ENCODE data around the gene CCL4L2. TPM values are rescaled to one million over a fixed set of nuclear protein-coding genes. Genes with fewer than 3 reads are reported as not detected.
"Not testable (repeated sequence)": the region's sequence is repeated elsewhere in the genome, so short reads cannot be mapped to it uniquely, and the experiment has no call there.

CCL4L2 gene
- 22.1 TPM for total RNA-seq

DNA sequence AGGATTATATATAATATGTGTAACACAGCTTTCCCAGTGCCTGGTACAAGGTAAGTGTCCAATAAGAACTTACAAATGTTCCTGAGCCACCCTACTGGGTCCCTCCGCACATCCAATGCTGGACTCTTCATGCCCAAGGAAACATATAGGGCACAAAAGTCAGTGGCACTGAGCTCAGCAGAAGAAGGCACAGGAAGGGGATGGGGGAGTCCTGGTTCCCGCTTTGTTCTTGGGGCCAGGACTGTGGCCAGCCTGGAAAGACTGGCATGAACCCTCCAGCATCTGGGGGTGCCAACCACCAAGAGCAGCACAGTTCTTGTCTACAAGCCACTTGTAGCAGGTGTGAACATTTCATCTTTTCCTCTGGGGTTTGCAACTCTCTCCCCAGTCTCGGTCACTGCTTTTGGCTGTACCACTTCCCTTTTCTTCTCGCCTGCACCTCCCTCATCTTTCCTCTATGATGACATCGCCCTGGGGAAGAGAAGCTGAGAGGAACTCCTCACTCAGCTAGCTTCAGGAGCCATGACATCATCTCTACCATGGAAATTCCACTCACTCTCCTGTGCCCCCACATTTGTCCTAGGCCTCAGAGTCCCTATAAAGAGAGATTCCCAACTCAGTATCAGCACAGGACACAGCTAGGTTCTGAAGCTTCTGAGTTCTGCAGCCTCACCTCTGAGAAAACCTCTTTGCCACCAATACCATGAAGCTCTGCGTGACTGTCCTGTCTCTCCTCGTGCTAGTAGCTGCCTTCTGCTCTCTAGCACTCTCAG is at the start of gene CCL4L2:
CCL4L2 (plus strand) TSS at position 625 of the 773 bp plus-strand sequence.
- DNase-seq (ENCODE audit: low spot score); intact Hi-C loops (cut with DNase I): not testable (repeated sequence)
- ATAC-seq = peak; percentile 78

DNA sequence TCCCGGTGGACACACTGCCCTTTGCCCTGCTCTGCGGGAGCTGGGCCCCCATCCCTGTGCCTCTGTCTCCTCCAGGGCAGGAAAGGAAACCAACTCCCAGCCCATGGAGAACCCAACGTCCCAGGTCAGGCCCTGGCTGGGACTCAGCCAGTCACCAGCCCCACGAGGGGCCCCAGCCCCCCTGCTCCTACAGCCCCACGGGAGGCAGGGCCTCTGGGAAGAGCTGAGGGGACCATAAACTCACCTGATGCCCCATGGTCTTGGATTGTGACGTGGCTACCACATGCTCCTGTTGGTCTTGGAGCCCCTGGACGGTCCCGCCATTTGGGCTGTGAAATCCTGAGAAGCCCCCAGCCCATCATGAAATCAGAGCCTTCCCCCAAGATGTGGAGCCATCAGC is 42.0 kb upstream of the CCL4L2 start:
- DNase-seq (ENCODE audit: low spot score); ATAC-seq; intact Hi-C loops (cut with DNase I): not testable (repeated sequence)

DNA sequence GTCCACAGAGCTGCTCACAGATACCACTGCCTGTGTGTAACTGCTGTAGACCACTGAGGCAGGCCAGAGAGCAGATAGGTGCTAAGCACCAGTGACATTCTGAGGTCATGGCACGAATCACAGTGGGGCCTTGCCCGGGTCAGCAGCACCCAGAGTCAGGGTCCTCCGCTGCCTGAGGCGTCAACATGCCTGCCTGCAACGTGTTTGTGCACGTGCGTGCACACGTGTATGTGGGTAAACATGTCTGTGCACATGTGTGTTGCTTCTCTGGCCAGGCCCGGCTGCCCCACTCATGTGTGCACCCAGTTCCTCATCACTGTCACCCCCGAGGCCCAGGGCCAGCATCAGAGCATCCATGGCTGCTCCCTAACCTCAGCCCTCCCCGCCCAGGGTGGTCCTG is 34.3 kb upstream of the CCL4L2 start, which contains the start of gene TBC1D3B:
TBC1D3B (minus strand) TSS at position 101 of the 400 bp plus-strand sequence. CDS start 1,586 bp downstream, outside the sequence.
- DNase-seq (ENCODE audit: low spot score); ATAC-seq; intact Hi-C loops (cut with DNase I): not testable (repeated sequence)

DNA sequence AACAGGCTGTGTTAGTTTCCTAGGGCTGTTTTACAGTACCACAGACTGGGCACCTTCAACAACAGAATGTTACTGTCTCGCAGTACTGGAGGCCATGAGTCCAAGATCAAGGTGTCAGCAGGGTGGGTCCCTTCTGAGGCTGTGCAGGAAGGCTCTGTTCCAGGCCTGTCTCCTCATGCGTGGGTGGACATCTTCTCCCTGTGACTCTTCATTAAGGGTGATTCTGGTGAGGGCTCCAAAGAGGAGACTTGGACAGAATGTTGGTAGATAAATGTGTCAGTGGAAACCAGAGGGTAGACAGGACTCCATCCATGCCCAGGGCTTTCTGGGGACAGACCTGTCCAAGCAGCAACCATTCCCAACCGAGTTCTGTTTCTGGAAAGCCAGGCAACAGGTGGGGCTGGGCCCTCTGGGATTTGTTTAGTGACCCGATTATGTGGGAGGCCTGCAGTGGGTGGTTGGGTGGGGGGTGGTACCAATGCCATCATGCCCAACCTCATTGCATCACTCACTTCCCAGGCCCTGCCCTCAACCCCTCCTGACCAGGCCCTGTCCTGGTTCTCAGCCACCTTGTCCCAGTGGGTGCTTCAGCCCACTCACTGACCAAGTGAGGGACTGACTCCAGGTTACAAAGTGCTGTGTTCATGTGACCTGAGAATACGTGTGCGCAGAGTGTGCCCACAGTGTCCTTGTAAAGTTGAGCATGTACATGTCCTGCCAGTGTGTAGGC is 29.3 kb upstream of the CCL4L2 start:
- not testable (repeated sequence) for DNase-seq (ENCODE audit: low spot score); ATAC-seq
- intact Hi-C loops (cut with DNase I) = loop anchor here (5.0 kb wide), 1 partner anchor 1456 kb away; no protein-coding TSS in a partner anchor

DNA sequence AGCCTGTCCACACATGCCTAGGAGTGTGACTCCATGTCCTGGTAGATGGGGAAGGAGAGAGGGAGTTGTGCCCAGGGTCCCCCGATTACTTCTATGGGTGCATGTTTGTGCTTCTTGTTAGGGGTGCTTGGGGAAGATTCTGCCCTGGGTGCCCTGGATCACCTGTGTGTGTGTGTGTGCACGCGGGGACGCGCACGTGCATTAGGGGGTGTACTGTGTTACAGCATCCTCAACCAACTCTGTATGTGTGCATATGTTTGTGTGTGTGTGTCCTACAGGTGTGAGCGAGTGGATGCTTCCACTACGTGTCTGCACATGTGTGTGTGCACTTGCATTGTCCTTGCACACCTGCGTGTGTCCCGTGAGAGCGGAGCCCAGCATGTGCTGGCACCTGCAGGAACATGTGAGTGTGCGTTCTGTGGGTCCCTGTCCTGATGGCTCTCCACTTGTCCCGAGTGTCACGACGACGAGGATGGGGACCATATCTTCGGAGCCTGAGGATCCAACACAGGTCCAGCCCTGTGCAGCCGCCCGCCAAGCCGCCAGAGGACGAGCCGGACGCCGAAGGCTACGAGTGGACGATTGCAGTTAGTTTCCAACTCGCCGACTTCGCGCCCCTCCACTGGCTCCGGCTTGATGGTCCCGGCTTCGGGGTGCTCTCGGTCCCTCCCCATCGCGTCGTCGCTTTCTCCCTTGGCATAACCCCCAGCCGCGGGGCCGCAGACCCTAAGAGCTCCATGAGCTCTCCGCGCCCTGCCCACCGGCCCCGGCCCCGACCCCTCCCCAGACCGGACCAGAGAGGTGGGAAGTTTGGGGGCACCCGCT is 28.5 kb upstream of the CCL4L2 start:
- DNase-seq (ENCODE audit: low spot score) (peak; percentile 66), ATAC-seq (peak; percentile 33)
- intact Hi-C loops (cut with DNase I) = loop anchor here (5.0 kb wide), 1 partner anchor 1455 kb away; no protein-coding TSS in a partner anchor

DNA sequence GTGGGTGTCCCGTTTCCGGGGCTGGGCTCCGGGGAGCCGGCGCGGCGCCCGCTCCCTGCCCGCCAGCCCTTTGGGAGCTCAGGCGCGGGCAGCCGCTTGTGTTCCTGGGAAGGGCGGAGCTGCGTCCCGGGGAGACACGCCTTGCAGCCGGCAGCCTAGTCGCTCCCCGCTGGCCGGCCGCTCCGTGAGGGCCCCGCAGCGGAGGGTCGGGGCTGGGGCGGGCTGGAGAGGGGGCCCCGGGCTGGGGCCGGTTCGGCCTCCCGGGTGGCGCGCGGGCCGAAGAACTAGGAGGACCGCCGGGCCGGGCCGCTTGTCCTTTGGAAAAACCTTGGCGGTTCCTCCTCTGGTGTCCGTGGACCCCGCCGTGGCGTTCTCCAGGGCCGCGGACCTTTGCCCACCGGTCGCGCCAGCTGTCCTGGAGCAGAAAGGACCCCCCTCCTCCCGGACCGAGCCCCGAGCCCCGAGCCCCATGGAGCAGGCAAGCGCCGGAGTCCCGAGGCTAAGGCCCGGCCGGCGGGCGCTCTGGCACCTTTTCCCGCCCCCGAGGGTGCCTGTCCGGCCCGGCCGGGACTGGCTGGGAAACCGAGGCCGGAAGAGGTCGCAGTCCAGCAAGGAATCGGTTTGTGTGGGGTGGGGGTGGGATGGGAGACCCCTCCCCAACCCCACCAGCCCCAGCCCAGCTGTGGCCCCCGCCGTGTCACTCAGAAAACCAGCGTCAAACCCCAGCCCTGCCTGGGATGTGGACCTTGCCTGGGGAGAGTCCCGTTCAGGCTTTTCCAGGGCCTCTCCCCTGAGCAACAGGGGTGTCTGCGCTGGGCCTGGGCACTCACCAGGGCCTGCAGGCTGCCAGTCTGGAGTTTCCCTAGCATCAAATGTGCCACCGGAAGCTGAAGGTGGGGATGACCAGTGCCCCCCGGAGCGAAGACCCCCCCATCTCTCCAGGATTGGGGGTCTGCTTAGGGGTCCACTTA is 27.6 kb upstream of the CCL4L2 start:
- intact Hi-C loops (cut with DNase I) = loop anchor here (5.0 kb wide), 1 partner anchor 1454 kb away; no protein-coding TSS in a partner anchor
- ATAC-seq = peak; percentile 68
- peak; percentile 78 for DNase-seq (ENCODE audit: low spot score)

DNA sequence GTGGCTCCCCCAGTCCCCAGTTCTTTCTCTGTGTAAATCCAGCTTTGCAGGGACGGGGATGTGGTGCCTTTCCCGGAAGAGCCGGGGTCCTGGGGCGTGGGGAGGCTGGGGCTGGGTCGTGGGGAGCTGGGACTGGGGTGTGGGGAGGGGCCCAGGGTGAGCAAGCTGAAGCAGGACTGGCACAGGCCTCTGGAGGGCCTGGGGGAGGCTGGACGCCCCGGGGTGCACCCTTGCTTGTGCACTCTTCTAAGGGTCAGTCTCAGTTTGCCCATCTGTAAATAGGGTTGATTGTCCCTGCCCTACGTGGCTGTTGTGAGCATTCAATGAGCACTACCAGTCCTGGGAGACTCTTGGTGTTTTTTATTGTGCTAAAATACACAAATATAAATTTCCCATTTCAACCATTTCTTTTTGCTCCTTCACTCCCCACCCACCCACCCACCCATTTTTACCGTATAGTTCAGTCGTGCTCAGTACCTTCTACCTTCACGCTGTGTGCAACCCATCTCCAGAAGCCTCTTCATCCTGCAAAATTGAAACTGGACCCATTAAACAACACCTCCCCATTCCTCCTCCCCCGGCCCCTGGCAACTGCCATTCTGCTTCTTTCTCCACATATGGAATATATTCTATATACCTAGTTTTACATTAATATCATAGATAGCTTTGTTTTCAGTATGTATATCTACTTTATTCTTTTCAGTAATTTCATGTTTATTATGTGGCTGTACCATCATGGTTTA is 26.7 kb upstream of the CCL4L2 start:
- intact Hi-C loops (cut with DNase I) = loop anchor here (5.0 kb wide), 1 partner anchor 1453 kb away; no protein-coding TSS in a partner anchor
- ATAC-seq (no peak), DNase-seq (ENCODE audit: low spot score) (no peak)

DNA sequence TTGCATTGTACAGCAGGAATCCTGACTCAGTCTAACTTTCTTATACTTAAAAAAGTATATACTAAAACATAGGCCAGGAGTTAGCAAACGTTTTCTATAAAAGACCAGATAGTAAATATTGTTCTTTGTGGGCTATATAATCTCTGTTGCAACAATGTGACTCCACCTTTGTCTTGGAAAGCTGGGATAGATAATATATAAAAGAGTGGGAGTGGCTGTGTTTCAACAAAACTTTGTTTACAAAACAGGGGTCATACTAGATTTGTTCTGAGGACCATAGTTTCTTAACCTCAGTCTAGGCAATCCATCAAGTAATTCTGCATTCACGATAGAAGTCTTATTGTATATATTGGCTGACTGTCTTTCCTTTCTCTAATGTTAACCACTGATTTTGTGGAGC is 25.4 kb upstream of the CCL4L2 start:
- intact Hi-C loops (cut with DNase I) = loop anchor here (5.0 kb wide), 1 partner anchor 73 kb away; no protein-coding TSS in a partner anchor
- ATAC-seq = no peak
- DNase-seq (ENCODE audit: low spot score) = no peak

DNA sequence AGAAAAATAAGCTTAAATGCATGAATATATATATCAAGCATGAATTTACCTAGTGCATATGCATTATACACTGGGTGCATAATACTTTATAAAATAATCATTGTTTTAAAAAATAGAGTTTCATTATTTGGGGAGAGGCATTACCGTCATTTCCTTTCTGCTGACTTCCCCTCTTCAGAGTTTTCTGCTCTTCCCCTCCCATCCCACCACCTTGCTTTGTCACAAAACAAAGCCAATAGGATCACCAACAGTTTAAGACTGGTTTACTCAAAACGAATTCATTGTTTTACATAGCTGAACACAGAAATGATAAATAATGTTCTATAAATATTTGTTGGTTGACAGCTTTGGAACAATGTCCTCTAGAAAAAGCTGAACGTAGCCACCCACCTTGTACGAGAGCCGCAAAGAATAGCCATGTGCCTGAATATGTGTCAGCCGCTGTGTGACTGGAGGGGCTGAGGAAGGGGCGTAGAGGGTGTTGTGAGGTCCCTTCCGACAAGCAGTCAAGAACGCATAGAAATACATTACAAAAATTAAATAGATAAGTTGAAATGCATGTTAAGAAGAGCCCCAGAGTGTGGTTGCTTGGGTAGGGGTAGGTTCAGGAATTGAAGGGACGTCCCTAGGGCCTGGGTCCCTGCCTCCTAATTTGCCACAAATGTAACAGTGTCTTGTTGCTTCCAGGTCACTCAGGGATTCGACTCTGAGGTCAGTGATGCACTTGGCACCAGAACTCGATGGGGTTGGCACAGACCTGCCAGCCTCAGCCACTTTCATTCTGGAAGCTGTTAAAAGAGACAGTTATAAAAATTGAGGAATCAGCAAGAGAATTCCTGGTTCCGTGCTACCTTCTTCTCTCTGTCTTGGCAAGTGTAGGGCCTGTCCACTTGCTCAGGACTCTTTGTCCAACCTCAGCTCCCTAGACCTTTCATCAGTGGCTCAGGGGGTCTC is 23.8 kb upstream of the CCL4L2 start:
- ATAC-seq; DNase-seq (ENCODE audit: low spot score): not testable (repeated sequence)
- intact Hi-C loops (cut with DNase I) = loop anchor here (5.0 kb wide), 1 partner anchor 75 kb away; no protein-coding TSS in a partner anchor

DNA sequence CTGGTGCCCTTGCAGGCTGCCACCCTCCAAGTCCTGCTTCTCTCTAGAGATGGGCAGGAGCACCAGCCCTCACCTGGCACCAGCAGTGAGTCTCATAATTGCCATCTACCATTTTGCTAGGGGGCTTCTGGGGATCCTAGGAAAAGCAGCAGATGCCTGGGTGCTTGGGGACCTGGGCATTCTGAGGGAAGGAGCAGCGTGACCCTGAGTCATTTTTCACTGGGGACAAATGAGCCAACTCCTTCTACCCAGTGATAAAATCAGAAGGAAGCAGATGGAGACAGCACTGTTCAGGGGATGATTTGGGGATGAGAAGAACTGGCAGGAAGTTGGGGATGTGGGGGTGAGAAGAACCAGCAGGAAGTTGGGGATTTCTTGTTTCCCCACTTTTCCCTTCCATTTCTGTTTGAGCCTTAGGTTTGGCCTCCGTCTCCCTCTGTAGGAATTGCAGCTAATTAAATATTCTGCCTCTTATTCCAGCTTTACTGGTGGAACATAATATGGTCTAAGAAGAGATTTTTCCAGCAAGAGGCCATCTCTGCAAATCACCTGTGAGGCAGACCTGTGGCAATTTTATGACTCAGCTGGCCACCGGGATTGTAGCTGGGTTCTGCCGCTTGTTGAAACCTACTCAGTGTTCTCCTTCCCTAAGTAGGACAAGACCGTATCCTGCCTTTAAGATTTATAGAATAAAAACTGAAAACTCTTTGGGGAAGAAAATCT is 22.8 kb upstream of the CCL4L2 start:
- intact Hi-C loops (cut with DNase I) = loop anchor here (5.0 kb wide), 1 partner anchor 76 kb away; no protein-coding TSS in a partner anchor
- ATAC-seq; DNase-seq (ENCODE audit: low spot score): not testable (repeated sequence)

DNA sequence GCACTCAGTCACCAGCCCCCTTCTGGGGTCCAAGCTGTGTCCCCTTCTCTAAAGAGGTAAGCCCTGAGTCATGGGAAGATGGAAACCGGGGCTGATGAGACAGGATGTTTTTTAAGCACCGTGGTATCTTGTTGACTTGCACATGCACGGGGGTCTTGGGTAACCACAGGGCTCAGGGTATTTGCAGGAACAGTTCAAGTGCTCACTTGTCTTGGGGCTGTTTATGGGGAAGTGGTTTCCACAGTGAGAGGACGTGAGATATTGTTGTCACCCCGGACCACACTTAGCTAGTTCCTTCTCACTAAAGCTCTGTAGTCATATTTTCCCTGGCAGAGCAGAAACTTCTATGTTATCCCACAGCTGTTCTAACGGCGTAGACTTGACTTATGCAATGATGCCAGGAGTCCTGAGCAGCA is 22.0 kb upstream of the CCL4L2 start:
- DNase-seq (ENCODE audit: low spot score) (no peak), ATAC-seq (peak; percentile 82)
- intact Hi-C loops (cut with DNase I) = loop anchor here (5.0 kb wide), 1 partner anchor 77 kb away; no protein-coding TSS in a partner anchor

DNA sequence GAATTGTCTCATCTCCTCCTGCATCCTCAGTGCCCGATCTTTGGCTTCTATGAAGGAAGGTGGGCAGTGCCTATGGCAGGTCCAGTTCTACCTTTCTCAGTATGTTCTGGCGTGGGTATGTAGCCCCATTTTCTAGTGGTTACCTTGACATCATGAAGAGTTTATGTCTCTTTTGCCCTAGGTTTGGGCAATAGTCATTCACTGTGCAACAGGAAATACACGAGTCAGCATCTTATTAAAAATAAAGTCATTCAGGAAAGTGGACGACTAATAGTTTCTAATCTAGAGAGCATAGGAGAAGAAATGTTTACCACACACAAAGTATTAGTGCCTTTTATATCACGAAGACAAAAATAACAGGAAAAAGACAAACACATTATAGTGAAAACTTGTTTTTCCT is 20.9 kb upstream of the CCL4L2 start:
- not testable (repeated sequence) for ATAC-seq; DNase-seq (ENCODE audit: low spot score)

DNA sequence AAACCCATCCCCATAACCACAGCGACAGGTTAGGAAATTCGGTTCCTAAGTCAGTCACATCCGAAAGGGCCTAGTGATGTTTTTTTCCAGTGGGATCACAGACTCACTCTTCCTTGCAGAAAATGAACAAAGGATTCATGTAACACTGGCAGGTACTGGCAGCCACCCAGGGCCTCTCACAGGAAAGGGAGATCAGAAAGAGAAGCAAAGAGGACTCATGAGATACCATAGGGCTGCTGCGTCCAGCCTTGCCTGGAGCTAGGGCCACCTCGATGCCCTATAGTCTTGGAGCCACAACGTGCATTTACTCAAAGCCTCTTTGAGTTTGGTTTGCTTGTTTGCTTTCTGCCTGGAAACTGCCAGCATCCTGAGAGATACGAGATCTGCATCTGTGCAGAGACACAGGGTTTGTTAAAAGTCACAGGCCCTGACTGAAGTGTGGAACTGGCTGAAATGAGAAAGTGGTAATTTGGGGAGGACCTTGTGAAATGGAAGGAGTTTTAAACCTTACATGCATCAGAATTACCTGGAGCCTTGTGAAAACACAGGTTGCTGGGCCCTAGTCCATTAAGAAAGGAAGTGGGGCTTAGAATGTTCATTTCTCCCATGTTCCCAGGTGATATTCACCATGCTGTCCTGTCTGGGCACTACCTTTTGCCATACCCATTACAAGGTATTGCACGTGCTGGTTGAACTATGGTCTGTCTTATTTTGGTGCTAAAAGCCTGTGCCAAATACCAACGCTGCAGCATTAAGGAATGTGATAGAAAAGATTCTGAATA is 20.1 kb upstream of the CCL4L2 start:
- DNase-seq (ENCODE audit: low spot score); intact Hi-C loops (cut with DNase I); ATAC-seq: not testable (repeated sequence)

More for the DNA sequence above, 20.9 kb upstream of the CCL4L2 start:
- intact Hi-C loops (cut with DNase I) = loop anchor here (5.0 kb wide), 1 partner anchor 78 kb away; no protein-coding TSS in a partner anchor

DNA sequence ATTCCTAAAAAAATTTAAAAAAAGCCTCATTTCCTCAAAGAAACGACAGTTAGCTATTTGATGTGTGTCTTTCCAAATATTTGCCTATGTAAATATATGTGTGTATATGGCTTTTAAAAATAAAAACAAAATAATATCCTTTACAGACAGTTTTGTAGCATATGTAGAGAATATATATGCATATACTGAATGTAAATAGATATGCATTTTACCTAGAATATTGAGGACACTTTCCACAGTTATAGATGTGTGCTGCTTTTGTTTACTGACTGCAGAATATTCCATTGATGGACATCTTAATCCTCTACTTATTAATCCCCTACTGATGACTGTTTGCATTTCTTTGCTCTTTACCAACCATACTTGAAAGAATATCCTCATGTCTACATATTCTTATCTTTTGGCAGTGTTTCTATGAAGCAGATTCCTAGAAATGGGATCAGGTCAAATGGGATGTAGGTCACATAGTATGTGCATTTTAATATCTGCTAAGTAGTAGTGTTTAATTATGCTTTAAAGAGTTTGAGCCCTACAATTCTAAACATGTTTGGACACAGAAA is 17.6 kb upstream of the CCL4L2 start:
- intact Hi-C loops (cut with DNase I) = no loop called here
- ATAC-seq = no peak
- no peak for DNase-seq (ENCODE audit: low spot score)

Data from sciatic nerve (tissue), 2 donors.